ENCODE measurements around the gene STX16.

DNA sequence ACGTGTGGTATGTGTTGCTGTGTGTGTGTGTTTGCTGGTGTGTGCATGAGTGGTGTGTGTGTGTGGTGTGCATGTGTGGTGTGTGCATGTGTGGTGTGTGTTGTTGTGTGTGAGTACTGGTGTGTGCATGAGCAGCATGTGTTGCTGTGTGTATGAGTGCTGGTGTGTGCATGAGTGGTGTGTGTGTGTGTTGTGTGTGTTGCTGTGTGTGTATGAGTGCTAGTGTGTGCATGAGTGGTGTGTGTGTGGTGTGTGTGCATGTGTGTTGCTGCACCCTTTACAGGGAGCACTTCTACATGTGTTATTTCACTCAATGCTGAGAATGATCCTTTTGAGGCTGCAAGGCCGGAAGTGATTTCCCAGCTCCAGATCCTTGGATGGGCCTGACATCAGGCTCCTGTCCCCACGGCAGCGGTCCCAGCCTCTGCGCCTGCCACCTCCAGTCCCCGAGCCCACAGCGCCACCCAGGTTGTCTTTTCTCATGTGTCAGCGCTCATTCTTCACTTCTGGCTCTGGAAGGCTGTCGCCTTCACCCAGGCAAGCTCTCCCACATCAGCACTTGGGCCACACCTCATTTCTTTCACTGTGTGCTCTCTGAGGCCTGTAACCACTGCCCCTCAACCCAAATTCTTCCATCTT lies 44.1 kb downstream of the STX16 start:
- TF ChIP-seq, protein P1, sequence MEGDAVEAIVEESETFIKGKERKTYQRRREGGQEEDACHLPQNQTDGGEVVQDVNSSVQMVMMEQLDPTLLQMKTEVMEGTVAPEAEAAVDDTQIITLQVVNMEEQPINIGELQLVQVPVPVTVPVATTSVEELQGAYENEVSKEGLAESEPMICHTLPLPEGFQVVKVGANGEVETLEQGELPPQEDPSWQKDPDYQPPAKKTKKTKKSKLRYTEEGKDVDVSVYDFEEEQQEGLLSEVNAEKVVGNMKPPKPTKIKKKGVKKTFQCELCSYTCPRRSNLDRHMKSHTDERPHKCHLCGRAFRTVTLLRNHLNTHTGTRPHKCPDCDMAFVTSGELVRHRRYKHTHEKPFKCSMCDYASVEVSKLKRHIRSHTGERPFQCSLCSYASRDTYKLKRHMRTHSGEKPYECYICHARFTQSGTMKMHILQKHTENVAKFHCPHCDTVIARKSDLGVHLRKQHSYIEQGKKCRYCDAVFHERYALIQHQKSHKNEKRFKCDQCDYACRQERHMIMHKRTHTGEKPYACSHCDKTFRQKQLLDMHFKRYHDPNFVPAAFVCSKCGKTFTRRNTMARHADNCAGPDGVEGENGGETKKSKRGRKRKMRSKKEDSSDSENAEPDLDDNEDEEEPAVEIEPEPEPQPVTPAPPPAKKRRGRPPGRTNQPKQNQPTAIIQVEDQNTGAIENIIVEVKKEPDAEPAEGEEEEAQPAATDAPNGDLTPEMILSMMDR (IDR thresholded peaks at IDR 0.05): no peak
- TF ChIP-seq POLR2A (IDR thresholded peaks at IDR 0.05): no peak
